Frontal cortex (tissue), 4 donors: ENCODE measurements around the gene CD93. TPM values are rescaled to one million over a fixed set of nuclear protein-coding genes. Genes with fewer than 3 reads are reported as not detected.

ENCODE experiments used
- DNase-seq, 2 donors: peaks; one replicate each; pipeline ENCODE4 v3.0.0; 2012; ENCODE audit warnings: low spot score in 2 of 2
- FAIRE-seq: peaks from 2 replicates; lab custom pipeline; 2012; peaks lifted over from hg19 to GRCh38; lab: Jason Lieb, UNC
- total RNA-seq: library from RNA; depleted of rRNA; stranded (reverse); fragments of >200 nt; gene quantifications from one replicate; pipeline ENCODE4 v1.2.3, GENCODE V29; 2014
- donor health status: control.
- donor health status: control.
- donor health status: control.

The CD93 gene
- total RNA-seq, 1 donor from 2014 or later = 10.6 TPM

DNA sequence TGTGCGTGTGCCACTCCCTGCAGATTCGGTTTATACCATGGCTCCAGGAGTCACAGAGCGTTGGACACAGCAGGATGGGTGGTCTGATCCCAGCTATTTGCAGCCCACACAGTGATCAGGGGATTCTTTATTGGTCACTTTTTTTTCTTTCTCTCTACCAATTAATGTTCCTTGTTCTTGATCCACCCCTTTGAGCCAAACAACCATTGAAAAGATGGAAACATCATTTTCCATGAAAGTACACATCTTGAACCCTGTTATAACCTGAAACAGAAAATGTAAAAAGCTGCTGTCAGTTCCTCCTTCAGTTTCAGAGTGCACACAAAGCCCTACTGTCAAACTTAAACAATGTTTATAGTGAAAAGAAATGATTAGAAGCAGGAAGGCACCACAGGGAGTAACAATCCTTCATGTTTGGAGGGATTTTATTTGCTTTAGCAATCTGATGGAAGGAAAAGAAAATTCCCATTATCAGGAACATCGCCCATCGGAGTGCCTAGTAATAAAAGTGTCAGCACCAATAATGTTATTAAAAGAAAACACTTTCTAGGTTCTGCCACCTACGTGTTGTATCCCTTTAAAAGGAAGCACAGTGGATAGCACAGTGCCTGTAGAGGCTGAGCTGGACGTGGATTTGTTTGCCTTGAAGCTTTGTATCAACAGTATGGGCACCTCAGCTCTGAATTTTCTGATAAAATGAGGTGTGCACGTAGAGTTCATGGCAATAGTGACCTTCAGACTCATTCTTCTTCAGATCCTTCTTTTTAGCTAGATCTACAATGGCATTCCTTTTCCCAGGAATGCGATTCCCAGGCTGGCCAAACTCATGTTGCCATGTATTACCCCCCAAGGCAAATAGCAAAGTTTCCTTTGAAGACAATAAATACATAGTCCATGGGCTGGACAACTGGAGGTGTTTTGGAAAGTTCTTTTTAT is 20.6 kb downstream of the CD93 start:
- FAIRE-seq (no peak), DNase-seq (no peak)

DNA sequence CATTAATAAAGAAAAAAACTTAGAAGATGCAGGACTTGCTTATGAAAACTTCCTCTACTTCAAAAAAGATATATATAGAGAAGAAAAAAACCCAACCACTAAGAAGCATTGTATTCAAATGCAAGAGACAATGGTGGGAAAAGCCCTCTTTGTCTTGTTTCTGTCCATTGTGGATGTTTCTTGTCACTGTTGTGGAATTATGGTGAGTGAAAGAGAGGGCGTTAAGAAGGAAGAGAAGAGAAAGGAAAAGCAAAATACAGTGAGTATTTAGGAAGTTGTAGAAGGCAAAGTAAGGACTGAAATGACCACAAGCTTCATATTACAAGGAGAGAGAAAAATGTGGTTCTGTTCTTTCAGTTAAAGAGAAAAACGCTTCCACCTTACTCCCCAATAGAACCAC is 22.5 kb downstream of the CD93 start:
- DNase-seq (no peak), FAIRE-seq (no peak)

DNA sequence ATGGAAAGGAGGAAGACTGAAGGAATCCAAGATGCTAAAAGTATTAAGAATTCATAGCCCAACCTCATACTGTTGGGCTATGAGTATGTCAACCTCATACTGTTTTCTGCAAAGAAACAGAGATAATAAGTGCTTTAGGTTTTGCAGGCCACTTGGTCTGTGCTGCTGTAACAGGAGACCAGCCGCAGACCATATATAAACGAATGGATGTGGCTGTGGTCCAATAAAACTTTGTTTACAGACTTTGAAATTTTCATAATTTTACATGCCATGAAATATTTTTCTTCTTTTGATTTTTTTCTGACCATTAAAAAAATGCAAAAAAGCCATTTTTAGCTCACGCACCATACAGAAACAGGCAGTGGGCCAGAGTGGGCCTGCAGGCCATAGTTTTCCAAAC is 23.0 kb downstream of the CD93 start:
- DNase-seq = no peak
- no peak for FAIRE-seq

DNA sequence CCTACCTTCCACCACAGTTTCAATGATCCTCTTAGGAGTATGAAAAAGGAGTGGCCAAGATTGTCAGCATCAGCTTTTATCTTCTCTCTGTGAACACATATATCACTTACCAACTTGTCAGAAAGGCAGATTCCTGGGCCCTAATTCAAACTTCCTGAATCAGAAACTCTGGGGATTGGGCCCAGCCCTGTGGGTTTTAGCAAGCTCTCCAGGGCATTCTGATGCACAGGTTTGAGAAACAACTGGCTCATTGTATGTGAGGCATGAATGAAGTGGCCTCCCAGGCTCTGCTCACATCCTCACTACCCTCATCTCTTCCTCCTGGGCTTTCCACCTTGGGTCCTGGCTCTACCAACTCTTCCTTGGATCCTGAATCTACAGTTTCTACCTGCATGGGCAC is 23.5 kb downstream of the CD93 start:
- FAIRE-seq = no peak

DNA sequence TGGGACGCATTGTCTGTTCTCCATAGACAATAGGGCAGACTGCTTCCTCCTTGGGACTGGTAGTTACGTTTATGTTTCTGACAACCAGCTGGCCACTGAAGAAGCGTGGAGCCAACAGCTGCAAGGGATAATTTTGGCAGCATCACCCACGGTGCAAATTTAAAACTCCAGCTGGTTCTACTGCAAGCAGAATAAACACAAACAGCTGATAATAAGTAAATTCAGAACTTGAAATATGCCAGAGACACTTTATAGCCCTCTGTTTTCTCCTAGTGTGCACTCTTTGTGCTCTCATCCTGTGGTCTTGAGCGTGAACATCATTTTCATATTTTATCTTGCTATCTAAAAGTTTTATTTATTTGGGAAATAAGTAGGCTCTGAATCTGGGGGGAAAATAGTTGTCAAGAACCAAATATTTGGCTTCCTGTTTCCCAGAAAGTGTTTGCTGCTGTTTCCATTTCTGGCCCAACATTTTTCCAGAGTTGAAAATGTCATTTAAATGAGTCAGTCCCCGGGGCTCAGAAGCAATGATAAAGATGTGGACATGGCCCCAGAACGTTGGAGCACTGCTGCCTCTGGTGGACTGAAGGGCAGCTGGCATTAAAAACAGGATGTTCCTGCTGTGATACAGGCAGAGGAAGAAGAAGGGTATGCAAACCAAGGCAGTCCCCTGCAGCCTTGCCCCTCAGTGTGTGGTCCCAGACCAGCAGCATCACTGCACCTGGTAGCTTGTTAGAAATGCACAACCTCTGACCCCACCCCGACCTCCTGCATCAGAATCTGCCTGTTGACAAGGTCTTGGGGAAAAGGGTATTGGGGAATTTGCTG is 24.2 kb downstream of the CD93 start:
- DNase-seq (no peak), FAIRE-seq (no peak)

More for the DNA sequence above, 23.5 kb downstream of the CD93 start:
- no peak for DNase-seq

DNA sequence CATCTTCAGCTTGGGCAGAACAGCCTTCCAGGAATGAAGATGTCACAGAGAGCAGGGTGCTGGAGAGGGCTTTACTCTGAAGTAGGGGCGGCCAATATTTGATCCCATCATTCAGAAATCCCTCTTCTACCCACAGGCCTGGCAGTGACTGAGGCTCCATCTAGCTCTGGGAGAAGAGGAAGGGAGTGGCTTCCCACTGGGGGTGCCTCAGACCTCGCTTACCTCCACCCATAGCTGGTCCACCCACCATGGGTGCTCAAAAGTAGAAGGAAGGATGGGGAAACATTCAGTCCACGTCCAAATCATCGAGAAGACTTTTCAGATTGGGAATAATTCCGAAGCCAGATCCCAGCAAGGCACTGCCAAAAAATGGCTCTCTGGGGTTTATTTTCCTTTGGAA is 24.9 kb downstream of the CD93 start:
- FAIRE-seq = no peak

DNA sequence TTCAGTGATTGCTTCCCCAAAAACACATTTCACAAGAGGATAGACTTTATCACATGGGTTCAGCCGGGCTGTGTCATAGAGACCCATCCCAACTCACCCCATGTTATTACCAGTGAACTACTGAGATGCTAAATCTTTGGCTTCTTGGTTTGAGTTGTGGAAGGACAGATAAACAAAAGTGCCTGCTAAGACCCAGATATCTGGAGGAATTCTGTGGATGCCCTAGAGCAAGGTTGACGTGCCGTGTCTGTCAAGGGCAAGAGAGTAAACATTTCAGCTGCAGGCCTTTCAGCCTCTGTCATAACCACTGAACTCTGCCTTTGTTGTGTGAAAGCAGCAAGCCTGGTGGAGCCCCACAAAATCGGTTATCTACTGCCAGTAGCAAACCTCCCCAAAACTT is 25.5 kb downstream of the CD93 start:
- FAIRE-seq (no peak), DNase-seq (no peak)

More for the DNA sequence above, 24.9 kb downstream of the CD93 start:
- no peak for DNase-seq

DNA sequence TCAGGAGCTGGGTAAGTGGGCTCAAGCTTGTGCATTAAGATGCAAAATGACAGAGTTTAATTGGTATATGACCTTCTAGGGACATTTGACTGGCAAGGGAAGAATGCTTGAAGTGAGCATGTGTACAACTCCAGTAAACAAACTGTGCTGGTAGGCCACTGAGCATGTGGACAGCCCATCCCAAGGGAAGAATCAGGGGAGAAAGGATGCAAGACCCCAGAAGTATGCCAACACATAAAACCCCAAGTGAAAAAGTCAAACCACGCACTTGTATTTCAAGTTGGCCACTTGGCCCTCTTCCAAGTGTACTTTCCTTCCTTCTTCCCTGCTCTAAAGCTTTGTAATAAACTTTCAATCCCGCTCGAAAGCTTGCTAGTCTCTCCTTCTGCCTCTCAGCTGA is 26.3 kb downstream of the CD93 start:
- no peak for FAIRE-seq

DNA sequence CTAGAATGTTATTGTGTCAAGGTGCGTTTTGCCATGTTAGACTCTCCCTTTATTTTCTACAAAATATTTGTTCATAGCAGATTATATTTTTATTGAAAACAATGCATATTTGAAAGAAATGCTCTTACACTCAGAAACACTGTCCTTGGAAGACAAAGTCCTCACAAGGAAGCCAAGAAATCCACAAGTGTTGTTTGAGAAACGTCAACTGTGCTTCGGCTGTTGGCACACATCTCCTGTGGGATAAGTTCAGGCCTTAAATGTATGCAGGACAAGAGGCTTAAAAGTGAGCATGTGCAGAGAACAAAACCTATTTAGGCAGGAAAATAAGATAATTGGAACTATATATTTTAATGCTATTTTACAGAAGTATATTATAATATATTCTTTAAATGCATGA is 27.1 kb downstream of the CD93 start:
- no peak for DNase-seq
- FAIRE-seq = no peak

More for the DNA sequence above, 26.3 kb downstream of the CD93 start:
- no peak for DNase-seq

DNA sequence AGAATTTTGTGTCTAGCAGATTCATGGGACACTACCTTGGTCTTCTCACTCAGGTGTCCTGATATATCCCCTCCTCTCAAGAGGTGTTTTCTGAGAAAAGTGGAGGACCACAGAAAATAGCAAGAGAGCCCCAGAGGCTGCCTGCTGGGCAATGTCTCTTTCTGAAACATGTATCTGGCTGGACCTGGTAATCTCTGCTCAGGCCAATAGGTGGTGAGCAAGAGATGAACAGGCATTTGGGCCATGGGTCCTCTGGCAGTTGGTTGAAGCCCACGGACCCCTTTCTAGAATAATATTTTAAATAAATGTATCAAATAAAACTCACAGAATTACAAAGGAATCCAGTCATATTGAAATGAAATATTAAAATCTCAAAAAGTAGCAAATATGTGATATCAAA is 27.9 kb downstream of the CD93 start:
- FAIRE-seq (no peak), DNase-seq (no peak)

DNA sequence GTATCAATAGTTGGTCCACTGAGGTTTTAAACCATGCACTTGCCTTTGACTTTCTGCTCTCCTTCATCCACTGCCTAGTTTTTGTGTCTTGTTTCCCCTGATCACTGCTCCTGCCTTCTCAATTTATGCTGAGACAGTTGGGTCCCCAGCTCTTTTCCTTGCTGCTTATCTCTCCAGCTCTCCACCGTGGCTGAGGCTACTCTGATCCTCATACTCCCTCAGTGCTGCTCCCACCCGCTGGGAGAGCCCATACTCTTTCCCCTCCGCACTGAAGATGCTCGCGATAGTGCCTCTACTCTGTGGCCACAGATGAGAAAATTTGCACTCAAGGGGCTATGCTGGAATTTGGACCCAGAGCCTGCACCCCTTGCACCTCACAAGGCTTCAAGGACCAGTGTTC is 33.2 kb downstream of the CD93 start:
- FAIRE-seq (no peak), DNase-seq (no peak)

DNA sequence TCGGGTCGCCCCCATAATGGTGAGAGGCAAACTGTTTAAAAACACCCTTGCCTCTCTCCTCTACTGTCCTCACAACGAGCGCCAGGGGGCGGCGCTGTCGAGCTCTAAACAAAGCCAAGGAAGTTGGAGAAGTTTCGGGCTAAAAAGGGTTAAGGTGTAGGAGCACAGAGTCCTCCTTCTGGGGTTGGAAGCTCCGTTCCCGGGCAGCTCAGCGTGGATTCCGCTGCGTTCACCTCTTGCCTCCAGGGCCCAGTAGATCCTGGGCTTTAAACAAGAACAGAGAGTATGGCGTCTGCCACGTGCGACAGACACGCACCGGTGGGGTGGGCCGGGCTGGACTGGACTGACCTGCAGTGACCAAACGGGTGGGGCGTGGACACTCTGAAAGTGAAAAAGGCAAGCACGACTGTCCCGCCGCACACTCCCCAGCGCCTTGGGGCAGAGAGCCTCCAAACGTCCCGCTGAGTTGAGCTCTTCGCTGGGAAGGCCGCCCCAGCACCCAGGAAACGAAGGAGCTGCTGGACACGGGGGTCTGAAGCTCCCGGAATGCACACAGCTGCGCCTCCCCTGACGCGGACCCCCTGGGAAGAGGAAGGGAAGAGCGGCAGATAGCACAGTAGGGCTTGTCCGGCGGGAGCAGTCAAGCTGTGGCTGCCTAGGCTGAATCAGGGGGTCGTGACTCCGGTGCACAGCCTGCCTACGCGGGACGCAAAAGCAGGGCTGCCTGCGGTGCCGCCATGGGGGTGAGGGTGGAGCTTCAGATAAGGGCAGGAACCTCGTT is 35.1 kb downstream of the CD93 start:
- DNase-seq (peak in 1 of 2 donors; percentile 31), FAIRE-seq (no peak)

DNA sequence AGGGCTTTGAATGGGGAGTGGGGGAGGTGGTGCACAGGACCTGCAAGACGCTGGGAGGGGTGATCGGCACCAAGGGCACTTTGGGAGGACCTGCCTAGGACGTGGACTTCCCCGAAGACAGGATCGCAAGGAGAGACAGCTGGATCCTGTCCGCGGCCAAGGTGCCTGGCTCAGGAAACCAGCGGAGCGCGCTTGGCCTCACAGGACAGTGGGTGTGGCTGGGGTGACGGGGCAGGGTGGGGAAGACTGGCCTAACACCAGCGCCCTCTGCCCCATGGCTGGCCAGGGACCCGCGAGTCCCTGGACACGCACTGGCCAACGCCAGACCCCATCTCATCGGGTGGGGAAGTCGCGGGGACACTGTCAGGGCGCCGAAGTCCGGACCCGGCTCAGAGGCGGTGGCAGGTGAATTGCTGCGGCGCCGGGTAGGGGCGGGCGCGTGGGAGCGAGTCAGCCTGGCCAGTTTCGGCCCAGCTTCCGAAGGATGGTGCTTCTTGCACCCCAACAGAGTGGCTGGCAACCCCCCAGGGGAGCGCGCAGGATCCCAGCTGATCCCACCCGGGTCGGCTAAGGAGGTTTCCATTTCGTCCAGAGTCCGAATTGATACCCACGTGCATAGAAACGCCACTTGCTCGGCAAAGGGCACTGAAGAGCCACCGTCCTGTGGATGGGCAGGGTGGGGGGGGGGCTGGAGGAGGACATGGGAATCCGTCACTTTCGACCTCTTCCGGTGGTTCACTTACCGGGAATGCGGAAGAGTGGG is 35.9 kb downstream of the CD93 start:
- DNase-seq (no peak), FAIRE-seq (no peak)

DNA sequence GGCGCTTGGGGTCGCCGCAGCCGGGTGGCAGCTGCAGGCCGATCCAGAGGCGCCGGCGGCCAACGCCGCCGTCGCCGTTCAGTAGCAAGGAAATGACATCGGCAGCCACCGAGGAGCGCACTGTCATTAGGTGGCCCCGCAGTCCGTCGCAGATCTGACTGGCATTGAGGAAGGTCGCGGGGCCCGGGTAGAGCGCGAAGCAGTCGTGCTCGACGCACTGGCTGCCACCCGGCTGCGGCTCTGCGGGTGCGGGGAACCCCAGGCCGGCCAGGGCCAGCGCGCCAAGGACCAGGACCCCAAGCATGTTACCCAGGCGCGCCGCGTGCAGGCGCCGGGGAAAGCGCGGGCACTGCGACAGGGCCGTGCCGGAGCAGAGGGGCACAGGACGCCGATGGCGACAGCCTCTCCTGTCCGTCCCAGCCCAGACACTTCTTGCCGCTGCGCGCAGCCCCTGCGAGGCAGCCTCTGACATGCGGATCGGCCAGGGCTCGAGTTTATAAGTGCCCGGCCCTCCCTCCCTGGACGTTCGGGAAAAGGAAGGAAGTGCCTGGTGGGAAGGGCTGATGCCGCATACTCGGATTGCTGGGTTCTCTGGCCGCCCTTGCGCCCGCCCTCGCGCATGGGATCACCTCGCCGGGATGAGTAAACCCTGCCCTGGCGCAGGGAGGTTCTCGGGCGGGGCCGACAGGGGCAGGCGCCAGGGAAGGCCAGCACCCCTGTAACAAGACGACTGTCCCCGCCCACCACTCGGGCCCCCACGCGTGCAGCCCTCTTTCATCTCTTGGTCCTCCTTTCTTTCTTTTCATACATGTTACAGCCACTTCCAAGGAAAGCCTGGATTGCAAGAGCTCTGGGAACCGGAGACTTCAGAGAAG is 36.7 kb downstream of the CD93 start, which contains the start of gene THBD:
TSS of gene THBD (minus strand) at position 472 of the 875 bp plus-strand sequence. CDS start at position 304, 168 bp downstream.
- no peak for FAIRE-seq
- DNase-seq = peak; percentile 41 to 58

DNA sequence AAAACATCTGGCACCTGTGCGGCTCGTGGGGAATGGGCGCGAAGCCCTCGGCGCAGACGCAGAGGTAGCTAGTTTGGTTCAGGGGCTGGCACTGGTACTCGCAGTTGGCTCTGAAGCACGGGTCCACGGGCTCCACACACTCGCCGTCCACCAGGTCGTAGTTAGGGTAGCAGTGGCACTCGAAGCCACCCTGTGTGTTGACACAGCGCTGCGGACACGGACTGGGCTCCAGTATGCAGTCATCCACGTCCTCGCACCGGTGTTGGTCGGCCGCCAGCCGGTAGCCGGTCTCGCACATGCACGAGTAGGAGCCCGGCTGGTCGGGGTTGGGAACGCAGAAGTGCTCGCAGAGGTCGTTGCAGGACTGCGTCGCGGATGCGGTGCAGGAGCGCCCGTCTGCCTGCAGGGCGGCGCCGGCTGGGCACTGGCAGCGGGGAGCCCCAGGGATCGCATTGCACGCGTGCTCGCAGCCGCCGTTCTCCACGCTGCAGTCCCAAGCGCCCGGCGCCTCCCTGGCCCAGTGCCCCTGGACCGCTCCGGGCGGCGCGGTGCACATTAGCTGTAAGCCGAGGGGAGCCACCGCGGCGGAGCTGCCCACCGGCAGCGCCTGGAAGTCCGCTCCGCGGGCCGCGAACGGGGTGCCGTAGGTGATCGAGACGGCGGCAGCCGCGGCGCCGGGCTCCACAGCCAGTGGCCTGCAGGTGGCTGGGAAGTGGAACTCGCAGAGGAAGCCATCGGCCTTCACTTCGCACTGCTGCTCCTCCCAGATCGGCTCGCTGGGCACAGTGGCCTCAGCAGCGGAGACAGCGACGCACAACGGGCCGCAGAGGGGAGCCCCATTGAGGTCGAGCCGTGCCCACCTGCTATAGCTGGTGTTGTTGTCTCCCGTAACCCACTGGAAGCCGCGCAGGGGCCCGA is 37.6 kb downstream of the CD93 start:
- FAIRE-seq (no peak), DNase-seq (peak in 1 of 2 donors; percentile 30)

DNA sequence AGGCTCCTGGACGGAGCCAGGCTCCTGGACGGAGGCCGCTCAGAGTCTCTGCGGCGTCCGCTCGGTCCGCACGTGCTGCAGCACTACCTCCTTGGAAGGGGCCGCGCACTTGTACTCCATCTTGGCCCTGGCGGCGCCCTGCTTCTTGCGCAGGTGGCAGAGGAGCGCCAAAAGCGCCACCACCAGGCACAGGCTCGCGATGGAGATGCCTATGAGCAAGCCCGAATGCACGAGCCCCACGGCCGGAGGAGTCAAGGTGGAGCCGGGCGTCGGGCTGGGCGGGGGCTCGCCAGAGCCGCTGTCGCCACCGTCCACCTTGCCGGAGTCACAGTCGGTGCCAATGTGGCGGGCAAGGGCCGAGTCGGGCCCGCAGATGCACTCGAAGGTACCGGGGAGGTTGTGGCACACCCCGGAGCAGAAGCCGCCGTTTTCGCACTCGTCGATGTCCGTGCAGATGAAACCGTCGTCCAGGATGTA is 38.3 kb downstream of the CD93 start:
- DNase-seq = no peak
- FAIRE-seq = no peak
